Lung microvascular endothelial cell (primary cell): Measurements from ENCODE around the gene RAPGEF5. TPM values are rescaled to one million over a fixed set of nuclear protein-coding genes. Genes with fewer than 3 reads are reported as not detected.

Source experiments
- DNase-seq, 2 donors: peaks; one replicate each; pipeline versions ENCODE4 v3.0.0 to v3.0.0-alpha.2; 2010; ENCODE audit warnings: low read depth in 2 of 2
- total RNA-seq: library from RNA; depleted of rRNA; stranded (reverse); fragments of >200 nt; gene quantifications from 2 replicates; pipeline ENCODE4 v1.2.1, GENCODE V29; 2014

The RAPGEF5 gene
- total RNA-seq, 1 donor from 2014 or later = 110 TPM

DNA sequence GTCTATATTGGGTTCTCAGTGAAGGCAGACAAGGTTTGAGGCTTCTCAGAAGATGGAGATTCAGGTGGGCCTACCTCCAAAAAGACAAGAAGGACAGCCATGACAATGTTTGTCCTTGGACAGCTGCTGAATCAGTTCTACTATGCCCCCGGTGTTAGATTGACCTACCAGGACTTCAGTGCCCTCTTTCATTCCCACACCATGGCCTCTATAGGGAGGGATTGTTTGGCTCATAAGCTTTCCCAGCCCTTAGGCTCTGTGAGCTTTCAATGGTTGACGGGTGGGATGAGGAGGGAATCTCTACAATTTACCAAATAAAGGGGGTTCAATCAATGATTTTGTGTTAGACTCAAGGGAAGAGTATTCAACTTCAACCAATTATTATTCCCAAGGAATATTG is 23.4 kb upstream of the RAPGEF5 start:
- DNase-seq = no peak

DNA sequence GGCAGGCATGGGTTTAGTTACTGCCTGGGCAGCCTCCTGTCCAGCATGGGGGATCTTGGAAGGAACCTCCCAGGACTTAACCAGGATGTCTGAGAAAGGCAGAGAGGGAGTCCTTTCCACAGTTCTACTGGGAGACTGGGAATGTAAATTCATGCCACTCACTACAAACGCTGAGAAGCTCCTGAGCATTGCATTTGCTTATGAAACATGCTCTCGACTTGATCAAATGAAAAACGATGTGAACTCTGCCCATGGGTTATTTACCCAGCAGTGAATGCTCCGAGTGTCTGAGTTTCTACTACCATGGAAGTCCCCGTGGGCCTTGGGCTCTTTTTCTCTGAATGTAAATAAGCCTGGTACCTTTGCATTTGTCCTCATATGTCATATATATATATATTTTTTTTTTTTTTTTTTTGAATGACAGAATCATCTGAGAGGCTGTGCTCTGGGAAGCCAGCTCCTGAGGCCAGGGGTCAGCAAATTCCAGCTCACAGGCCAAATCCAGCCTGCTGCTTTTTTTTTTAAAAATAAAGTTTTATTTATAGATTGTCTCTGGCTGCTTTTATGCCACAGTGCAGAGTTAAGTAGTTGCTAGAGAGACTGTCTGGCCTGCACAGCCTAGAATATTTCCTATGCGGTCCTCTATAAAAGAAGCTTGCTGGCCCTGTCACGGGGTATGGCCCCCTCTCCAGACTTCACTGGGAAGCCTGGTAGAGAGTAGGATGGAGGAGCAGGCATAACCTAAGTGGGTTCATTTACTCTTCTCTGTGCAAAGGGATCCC is 21.4 kb upstream of the RAPGEF5 start:
- no peak for DNase-seq

DNA sequence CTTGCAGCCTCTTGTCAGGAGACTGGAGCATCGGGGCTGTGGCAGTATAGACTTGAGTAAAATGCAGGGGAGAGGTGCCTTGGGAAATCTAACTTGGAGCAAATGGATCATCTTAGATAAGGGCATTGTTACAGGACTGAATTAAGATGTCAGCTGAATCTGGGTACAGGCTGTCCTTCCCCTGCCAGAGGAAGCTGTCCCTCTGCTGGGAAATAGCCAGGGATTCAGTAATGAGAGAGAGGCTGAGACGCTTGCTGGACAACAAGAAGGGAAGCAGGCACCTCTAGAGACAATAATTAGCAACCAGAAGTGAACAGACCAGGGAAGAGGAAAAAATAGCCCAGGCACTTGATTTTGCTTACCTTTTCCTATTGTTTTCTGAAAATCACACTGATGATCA is 20.7 kb upstream of the RAPGEF5 start:
- DNase-seq = no peak

DNA sequence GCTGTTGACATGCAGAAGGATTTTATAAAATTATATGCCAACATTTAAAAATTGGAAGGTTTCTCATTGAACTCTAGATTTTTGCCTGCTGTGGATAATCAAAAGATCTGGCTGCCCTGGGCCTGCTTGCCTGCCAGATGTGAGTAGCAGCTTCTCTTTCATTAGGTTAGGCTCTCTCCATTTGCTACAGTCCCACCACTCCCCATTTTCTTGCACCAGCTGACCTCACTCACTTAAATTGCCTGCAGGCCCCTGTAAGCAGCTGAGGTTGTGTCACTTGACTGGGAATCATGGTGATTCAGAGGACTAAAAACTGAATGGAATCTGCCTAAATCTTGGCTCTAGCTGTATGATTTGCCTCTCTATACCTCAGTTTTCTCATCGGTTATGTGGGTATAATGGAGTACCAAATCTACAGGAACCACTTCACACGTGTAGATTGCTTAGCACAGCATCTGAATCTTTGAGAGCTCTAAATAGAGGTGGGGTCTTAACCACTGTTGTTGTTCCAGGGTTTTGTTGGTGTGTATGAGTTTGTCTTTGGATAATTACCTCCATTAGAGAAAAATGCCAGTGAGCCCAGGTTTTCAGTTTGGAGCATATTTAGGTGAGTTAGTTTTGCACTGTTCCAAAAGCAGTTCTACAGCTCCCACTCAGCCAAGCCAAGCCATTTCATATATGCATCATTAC is 18.6 kb upstream of the RAPGEF5 start:
- DNase-seq = no peak

DNA sequence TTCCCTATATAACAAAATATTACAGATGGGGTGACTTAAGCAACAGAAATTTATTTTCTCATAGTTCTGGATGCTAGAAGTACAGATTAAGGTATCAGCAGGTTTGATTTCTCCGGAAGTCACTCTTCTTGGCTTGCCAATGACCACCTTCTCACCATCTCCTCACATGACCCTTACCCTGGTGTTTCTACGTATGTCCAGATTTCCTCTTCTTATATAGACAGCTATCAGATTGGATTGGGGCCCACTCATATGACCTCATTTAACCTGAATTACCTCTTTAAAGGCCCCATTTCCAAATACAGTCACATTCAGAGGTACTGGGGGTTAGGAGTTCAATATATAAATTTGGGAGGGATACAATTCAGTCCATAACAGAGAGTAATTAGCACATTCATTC is 17.0 kb upstream of the RAPGEF5 start:
- DNase-seq = no peak

DNA sequence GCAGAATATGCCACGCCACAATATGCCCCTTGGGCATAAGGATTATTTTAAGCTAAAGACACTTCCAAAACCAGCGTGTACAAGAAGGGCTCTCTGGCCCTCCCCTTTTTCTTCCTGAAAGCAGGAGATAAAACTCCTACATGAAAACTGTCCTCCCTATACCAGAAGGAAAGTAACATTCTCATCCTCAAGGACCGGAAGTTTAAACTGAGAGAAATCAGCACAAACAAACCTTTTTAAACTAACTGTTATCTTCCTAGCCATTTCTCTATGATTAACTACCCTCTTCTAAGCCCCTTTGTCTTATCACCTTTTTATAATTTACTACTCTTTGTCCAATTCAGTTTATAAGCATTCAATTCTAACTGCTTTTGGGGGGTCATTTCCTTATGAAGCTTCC is 16.4 kb upstream of the RAPGEF5 start:
- DNase-seq = no peak

DNA sequence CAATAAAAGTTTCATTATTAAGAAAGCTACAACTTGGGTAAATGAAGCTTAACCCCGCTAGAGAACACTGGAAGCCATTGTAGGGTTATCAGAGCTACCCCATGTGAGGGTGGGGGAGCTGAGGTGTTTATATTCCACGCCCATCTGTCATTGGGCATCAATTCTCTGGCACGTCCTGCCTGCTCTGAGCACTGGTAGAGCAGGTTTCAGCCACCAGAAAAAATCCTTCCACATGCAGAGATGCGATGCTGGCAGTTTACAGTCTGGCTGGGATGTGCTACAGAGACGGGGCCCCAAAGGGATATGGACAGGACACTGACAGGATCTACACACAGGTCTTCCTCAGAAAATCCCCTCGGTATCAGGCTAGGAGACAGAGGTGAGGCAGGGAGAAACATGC is 15.9 kb upstream of the RAPGEF5 start:
- DNase-seq = no peak

DNA sequence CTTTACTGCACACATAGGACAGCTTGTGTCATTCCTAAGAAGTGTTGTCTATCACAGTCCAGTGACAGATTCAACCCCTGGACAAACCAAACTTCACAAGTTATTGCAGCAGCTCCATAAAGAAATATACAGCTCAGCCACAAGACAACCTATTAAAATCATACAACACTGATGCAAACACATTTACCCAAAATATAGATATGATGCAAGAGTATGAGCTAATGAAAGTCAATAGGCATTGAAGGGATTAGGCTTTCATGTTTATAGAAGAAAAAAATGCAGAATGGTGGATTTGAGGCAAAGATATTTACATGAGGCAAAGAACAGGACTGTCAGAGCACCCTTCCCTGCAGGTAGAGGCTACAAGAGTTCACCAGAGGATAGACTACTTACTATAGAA is 14.9 kb upstream of the RAPGEF5 start:
- DNase-seq = no peak

DNA sequence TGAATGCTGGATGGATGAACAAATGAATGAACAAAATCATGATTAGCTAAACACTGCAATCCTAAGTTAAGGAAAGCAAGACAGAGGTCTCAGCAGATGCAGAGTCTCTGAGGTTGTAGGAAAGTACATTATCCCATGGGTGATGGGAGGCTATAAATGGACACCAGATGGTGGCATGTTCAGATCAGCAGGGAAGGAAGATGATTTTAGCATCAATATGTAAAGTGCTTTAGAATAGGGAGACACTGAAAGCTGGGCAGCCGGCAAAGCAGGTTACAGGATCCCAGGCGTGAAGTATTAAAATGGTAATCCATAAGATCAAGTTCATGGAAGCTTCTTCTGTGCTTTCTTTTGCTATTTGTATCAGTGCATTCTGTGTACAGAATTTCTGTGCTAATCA is 7.9 kb upstream of the RAPGEF5 start:
- no peak for DNase-seq

DNA sequence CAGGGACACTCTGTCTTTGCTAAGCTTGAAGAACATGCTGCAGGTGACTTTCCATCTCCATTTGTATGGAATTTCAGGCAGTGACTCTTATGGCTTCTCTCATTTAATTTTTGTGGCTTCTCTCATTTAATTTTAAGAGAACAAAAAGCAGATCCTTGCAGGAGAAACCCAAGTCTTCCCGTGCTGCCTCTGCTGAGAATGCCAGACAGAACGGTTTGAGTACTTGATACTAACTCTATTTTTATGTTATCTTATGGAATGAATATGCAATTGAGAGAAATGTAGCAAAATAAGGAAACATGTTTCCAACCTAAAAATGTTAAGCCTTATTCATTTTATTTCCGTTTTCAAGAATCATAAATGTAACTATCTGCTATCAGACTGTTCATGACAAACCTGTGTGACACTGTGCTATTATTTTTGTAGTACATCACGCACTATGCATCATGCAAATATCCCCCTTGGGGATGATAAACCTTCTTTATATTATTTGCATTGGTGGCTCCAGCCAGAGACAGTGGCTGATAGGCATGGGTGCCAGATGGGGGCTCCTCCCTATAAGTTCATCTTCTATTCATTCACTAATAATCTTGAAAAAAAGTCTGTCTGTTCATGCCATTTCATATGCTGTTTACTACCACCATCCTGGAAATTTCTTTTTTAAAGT is 6.9 kb upstream of the RAPGEF5 start:
- no peak for DNase-seq

DNA sequence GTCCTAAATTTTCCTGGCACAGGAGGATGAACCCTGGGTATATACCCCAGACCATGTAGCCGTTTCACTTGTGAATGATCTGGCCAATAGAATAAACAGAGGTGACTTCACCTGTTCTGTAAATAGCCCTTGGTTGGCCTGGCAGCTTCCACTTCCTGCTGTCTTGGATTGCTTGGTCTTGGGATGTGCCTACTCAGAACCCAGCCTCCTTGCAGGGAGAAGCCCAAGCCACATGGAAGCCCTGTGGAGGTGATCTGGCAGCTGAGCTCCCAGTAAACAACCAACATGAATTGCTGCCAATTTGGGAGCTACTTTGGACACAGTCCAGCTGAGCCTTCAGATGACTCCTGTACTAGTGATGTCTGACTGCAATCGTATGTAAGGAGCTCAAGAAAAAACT is 4.8 kb upstream of the RAPGEF5 start:
- DNase-seq = peak; percentile 49 to 78

DNA sequence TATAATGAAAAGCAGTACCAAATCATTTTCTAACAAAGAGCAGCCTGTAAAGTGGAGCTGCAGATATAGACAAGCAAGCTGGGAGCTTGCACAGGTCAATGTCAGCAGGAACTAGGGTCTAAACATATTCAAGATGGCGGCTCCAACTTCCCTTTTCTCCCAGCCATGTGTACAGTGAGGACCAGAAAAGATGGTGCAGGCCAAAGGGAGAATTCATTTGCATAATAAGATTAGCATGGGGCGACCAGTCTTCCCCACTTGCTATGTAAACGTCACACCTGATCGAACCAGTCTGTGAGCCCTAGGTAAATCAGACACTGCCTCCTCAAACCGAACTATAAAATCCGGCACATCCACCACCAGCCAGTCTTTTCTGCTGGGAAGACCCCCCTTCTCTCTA is 4.4 kb upstream of the RAPGEF5 start:
- no peak for DNase-seq

DNA sequence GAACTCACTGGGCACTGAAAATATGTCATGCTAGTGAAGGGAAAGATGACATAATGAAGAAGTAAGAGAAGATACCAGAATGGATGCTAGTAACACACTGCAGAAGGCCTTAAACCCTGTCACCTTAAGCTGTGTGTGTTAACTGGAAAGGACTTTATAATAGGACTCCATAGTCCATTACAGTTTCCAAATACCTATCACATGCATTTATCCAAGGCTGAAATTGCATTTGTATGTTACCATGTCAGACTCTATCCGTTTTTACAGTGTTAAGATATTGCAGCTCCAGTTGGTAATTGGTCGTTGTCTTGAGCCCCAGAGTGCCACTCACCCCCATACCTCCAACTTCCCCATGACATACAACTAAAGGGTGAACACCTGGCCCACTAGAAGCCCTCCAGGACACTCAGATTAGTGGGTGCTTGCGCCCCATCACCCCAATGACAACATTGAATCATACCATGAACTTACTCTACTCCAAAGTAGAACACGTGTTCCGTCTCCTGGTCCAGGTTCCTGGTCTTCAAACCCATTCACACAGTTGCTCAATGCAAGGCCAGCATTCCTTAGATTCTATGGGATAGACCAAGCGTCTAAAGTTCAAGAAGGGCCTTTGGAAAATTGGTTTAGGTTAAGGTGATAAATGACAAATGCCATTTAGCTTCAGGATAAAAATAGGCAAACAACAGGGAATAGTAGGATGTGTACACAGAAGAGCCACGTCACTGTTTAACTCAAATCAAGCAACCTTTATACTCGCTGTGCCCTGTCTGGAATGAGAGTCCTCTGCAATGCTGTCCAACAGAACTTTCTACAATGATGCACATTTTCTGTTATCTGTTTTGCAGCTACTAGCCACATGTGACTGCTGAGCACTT is 2.1 kb upstream of the RAPGEF5 start:
- no peak for DNase-seq

DNA sequence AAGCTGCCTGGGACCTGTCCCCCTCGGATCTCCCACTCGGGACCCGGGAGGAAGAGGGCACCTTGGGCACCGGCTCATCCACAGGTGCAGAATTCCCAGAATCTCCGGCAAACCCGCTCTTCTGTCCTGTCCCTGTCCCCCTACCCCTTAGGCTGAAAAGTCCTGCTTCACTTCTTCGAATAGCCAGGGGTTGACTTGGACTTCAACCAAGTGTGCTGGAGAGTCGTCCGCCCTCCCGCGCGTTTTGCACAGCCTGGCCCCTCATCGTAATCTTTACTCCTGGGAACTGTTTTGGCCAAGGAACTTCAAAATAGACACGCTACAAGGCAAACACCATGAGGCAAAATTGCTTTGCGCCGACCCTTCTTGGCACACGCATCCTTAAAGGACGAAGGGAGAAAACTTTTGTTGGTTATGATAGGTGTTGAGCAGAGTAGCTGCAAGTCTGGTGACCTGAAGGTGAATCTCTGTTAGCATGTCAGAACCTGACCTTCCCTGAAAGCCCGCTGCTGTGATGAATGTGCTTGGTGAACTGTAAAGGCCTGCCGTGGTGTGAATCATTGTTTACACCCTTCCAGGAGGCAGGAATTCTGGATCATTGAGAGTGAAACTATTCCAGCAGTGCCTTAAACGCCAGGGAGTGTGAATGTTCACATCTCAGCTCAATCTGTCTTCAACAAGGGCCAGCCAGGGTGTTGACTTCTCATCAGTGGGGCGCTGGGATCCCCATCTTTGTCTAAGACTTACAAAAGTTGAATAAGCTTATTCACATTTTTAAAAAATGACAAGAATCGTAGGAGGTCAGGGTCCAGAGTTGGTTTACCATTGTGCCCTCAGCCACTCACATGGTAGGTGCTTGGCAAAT is 589 bp upstream of the RAPGEF5 start:
- DNase-seq = peak; percentile 18 to 85

DNA sequence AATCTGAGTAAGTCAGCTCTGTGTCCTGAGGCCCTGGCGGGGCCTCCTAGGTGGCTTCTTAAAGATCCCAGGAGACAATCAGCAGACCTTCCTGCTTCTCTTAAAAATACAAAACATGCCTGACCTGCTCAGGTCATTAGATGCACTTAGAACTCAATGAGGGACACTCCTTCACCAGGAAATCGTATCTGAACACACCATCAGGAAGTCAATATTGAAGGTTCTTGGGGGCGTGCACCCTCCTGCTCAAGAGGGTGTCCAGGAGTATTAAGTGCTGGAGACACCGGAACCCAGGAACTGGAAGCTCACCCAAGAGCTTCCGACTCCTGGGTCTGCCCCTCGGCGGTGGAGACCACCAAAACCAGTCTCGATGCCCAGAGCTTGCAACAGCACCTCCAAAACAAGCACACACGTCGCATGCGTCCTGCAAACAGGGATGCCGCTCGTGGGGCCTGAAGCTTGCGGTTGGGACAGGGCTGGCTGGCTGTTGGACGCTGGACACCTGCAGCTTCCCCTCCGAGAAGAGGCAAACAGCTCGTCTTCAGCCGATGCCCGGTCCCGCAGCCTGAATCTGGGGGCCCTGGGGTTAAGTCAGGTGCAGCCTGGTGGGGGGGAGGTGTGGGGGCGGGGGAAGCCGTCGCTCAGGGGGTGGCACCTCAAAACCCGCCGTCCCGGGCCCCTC is 803 bp downstream of the RAPGEF5 start:
- peak; percentile 30 to 36 for DNase-seq

DNA sequence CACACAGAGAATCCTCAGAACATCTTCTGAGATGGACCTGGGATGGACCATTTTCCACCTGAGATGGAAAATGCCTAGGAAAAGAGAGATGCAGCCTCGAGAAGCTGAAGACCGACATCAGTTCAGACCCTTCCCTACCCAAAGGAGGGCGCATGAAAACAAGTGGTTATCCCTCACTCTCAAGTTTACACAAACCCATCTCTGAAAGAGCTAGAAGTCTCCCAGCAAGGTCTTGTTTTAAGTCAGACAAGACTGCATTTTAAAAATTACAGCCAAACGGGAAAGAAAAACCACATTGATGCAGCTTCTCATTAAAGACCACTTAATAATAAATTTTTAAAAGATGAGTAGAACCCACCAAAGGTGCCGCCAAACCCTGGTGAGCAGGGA is 1.3 kb downstream of the RAPGEF5 start:
- DNase-seq = no peak

DNA sequence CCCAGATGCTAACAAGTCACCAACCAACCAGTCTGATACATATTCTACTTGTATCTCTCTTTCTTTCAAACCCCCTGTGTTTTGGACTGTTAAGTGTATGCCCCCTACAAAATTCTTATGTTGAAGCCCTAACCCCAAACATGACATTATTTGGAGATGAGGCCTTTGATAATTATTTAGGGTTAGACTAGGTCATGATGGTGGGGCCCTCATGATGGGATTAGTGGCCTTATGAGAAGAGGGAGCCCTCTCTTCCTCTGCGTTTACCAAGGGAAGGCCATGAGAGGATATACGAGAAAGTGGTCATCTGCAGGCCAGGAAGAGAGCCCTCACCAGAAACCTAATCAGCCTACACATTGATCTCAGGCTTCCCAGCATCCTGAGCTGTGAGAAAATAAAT is 2.5 kb downstream of the RAPGEF5 start:
- DNase-seq = no peak

DNA sequence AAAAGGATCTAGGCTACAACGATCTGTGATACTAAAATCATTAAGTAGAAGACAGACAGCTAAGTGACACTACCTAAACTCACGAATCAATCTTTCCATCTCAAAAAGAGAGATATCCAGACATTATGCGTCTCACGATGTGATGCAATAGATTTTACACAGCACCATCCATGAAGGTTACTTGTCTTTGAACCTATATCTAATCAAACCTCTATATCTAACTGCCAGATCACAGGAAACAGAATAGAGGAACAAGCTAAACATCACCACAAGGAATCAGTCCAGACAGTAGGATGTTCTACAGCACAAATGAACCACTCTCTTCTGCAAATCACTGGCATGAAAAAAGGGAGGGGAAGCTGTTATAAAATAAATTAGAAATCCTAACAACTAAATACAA is 4.1 kb downstream of the RAPGEF5 start:
- no peak for DNase-seq

DNA sequence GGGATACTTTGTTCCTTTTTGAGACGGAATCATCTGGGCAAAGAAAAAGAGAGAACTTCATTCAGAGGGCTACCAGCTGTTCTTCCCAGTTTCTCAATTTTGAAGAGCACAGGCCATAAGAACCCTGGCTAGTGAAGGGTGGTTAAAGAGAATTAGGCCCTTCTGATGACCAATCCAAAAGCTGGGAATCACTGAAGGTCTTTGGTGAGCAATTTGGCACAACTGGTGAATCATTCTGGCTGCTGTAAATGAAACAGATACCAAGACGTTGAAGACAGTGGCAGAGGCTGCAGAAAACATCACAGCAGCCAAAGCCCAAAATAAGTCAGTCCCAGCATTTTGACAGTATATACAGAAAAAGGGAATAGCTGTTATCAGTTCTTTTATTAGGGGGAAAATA is 5.1 kb downstream of the RAPGEF5 start:
- DNase-seq = peak in 1 of 2 donors; percentile 23

DNA sequence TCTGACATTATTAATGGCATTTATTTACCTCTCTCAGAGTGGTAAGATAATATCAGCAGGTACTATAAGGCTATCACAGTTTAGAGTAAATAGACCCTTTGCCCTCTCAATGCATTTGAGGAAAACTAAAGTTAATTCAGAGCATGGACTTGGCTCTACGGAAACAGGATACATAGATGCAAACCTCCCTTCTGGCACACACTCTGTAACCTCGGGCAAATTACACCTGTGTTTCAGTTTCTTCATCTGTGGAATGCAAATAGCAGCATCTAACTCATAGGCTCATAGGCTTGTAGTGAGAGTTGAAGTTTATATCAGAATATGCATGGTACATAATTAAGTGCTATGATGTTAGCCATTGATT is 5.6 kb downstream of the RAPGEF5 start:
- DNase-seq = no peak
